ENCODE measurements around the gene ENPP1.

DNA sequence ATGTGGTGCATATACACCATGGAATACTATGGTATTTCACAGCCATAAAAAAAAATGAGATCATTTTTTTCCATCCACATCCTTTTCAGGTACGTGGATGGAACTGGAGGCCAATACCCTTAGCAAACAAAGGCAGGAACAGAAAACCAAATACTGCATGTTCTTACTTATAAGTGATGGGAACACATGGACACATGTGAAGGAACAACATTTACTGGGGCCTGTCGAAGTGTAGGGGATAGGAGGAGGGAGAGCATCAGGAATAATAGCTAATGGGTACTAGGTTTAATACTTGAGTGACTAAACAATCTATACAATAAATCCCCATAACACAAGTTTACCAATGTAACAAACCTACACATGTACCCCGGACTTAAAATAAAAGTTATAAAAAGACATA lies 112.8 kb downstream of the ENPP1 start:
- no peak for TF ChIP-seq POLR2A (IDR thresholded peaks at IDR 0.05)
- TF ChIP-seq, protein P1, sequence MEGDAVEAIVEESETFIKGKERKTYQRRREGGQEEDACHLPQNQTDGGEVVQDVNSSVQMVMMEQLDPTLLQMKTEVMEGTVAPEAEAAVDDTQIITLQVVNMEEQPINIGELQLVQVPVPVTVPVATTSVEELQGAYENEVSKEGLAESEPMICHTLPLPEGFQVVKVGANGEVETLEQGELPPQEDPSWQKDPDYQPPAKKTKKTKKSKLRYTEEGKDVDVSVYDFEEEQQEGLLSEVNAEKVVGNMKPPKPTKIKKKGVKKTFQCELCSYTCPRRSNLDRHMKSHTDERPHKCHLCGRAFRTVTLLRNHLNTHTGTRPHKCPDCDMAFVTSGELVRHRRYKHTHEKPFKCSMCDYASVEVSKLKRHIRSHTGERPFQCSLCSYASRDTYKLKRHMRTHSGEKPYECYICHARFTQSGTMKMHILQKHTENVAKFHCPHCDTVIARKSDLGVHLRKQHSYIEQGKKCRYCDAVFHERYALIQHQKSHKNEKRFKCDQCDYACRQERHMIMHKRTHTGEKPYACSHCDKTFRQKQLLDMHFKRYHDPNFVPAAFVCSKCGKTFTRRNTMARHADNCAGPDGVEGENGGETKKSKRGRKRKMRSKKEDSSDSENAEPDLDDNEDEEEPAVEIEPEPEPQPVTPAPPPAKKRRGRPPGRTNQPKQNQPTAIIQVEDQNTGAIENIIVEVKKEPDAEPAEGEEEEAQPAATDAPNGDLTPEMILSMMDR (IDR thresholded peaks at IDR 0.05), result no peak

All from lower leg skin (tissue), 3 donors.